Neural progenitor cell (in vitro differentiated cells): ENCODE data around the gene NT5DC1. TPM values are rescaled to one million over a fixed set of nuclear protein-coding genes. Genes with fewer than 3 reads are reported as not detected.

ENCODE experiments used
- DNase-seq: peaks from one replicate; pipeline ENCODE4 v3.0.0-alpha.2; 2016; ENCODE audit warnings: low spot score
- H2AFZ ChIP-seq: fragments of 200-600 bp; sonication (generic); replicated peaks from 2 replicates; pipeline ENCODE4 v1.6.1; 2016; ENCODE audit warnings: antibody characterized with exemption
- H3F3A ChIP-seq: fragments of 200-600 bp; sonication (generic); 2 replicates; pipeline ENCODE4 v1.6.1; 2016; ENCODE audit warnings: antibody characterized with exemption, low read depth
- H3K27ac ChIP-seq: fragments of 200-600 bp; sonication (generic); 2 replicates; pipeline ENCODE4 v1.5.1; 2016; ENCODE audit warnings: mild to moderate bottlenecking
- H3K27me3 ChIP-seq: fragments of 200-600 bp; sonication (generic); 2 replicates; pipeline ENCODE4 v1.6.1; 2016; ENCODE audit warnings: mild to moderate bottlenecking, moderate library complexity
- H3K36me3 ChIP-seq: fragments of 200-600 bp; sonication (generic); 2 replicates; pipeline ENCODE4 v1.5.1; 2016
- H3K4me1 ChIP-seq: fragments of 200-600 bp; sonication (generic); 2 replicates; pipeline ENCODE4 v1.6.1; 2016; ENCODE audit warnings: mixed run types
- H3K4me2 ChIP-seq: fragments of 200-600 bp; sonication (generic); 2 replicates; pipeline ENCODE4 v1.6.1; 2016
- H3K4me3 ChIP-seq: fragments of 200-600 bp; sonication (generic); 2 replicates; pipeline ENCODE4 v1.5.1; 2016
- H3K79me2 ChIP-seq: fragments of 200-600 bp; sonication (generic); 2 replicates; pipeline ENCODE4 v1.6.1; 2016; ENCODE audit warnings: low read depth
- H3K9ac ChIP-seq: fragments of 200-600 bp; sonication (generic); 2 replicates; pipeline ENCODE4 v1.6.1; 2016
- H3K9me3 ChIP-seq: fragments of 200-600 bp; sonication (generic); 2 replicates; pipeline ENCODE4 v1.5.1; 2016; ENCODE audit warnings: low read depth
- H4K20me1 ChIP-seq: fragments of 200-600 bp; sonication (generic); 2 replicates; pipeline ENCODE4 v1.6.1; 2016; ENCODE audit warnings: low read depth
- H3K27ac Mint-ChIP-seq: 3 replicates; pipeline ENCODE4 v1.8.0; 2021; ENCODE audit warnings: mixed read lengths
- H3K27me3 Mint-ChIP-seq: 2 replicates; pipeline ENCODE4 v1.8.0; 2022; ENCODE audit warnings: low read depth, mild to moderate bottlenecking, inconsistent platforms, moderate library complexity, mixed read lengths; ENCODE audit not compliant: insufficient read depth
- H3K36me3 Mint-ChIP-seq: 3 replicates; pipeline ENCODE4 v1.8.0; 2021; ENCODE audit warnings: mixed read lengths
- H3K4me1 Mint-ChIP-seq: 3 replicates; pipeline ENCODE4 v1.8.0; 2021; ENCODE audit warnings: mixed read lengths
- H3K4me3 Mint-ChIP-seq: 3 replicates; pipeline ENCODE4 v1.8.0; 2021; ENCODE audit warnings: mild to moderate bottlenecking, moderate library complexity, mixed read lengths
- H3K9me3 Mint-ChIP-seq: 3 replicates; pipeline ENCODE4 v1.8.0; 2020; ENCODE audit warnings: mixed read lengths
- CTCF ChIP-seq: fragments of 200-600 bp; sonication (generic); IDR thresholded peaks from 2 replicates; pipeline ENCODE4 v1.5.1; 2017; ENCODE audit warnings: antibody characterized with exemption, mild to moderate bottlenecking
- EZH2 ChIP-seq: fragments of 200-600 bp; sonication (generic); IDR thresholded peaks from 2 replicates; pipeline ENCODE4 v1.6.1; 2017; ENCODE audit warnings: antibody characterized with exemption, mild to moderate bottlenecking, moderate library complexity
- EZH2phosphoT487 ChIP-seq: fragments of 200-600 bp; sonication (generic); IDR thresholded peaks from 2 replicates; pipeline ENCODE4 v1.6.1; 2017; ENCODE audit warnings: antibody characterized with exemption
- total RNA-seq: library from RNA; depleted of rRNA; stranded (reverse); fragments of >200 nt; gene quantifications from 2 replicates; pipeline ENCODE4 v1.2.3, GENCODE V29; 2015; ENCODE audit warnings: low replicate concordance

Gene NT5DC1
- total RNA-seq, 1 donor from 2014 or later, result 19.3 TPM

DNA sequence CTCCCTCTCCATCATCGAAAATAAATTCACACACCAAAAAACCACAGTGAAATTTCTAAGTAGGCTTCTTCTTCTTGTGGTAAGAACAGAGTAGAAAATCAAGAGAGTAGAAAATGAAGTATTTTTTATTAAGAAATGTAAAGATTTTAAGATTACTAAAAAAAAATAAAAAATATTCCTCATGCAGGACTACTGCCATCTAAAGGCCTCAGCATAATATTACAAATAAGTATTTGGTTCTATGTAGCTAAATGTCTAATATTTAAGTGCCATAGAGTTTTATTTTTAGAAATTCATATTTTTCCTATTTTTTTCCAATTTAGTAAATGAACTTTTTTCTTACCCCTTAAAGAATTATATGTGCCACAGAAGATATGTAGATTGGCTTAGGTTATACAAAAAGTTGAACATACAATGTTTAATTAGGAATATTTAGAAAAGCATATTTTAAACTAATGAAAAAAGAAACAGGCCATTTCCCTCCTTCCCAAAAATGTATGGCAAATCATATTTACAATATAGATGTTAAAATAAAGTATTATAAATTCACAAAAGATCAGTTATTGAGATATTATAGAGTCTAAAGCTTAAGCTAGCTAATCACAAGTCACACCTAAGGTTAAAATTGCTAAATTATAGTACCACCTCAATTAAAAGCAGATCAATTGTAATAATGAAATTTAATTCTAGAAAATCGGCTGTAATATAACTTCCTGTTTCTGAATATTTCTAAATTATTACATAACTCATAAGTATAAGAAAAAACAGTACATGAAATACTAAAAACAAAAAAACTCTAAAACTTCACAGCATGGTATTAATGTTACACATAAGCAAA is 3.5 kb upstream of the NT5DC1 start:
- Mint-ChIP-seq H3K9me3 (peaks cover 18% of the 10 kb centered on the region), H3K27me3 (peaks cover 7% of the 10 kb centered on the region)

GRCh38 chr6:116099036-116099435 is 1.6 kb upstream of the NT5DC1 start:
- TF ChIP-seq EZH2, result no peak
- no peak for TF ChIP-seq CTCF
- no peak for TF ChIP-seq EZH2phosphoT487
- Histone ChIP-seq H3K27me3 (peaks cover 7% of the 10 kb centered on the region), H3K4me2 (no peak overlapping the region)

More for the DNA sequence above, 3.5 kb upstream of the NT5DC1 start:
- Histone ChIP-seq H3K9me3 (no peaks in the 10 kb centered on the region), H3K27me3 (peaks cover 7% of the 10 kb centered on the region), H3K9ac (no peak overlapping the region), H3K79me2 (peaks cover 10% of the 10 kb centered on the region), H3K4me1 (peaks cover 8% of the 10 kb centered on the region), H3K36me3 (no peaks in the 10 kb centered on the region), H3K4me3 (no peak overlapping the region), H4K20me1 (no peaks in the 10 kb centered on the region), H3K27ac (no peak overlapping the region), H3F3A (peaks cover 20% of the 10 kb centered on the region), H2AFZ (no peak overlapping the region), H3K4me2 (no peak overlapping the region)
- Mint-ChIP-seq H3K27ac (no peak overlapping the region), H3K4me3 (no peak overlapping the region), H3K4me1 (peaks cover 16% of the 10 kb centered on the region), H3K36me3 (no peaks in the 10 kb centered on the region)
- no peak for DNase-seq
- TF ChIP-seq CTCF (peak; percentile 54), EZH2phosphoT487 (no peak)

GRCh38 chr6:116101302-116101718 is 657 bp downstream of the NT5DC1 start:
- peaks cover 20% of the 10 kb centered on the region for H3K4me1 Mint-ChIP-seq
- Histone ChIP-seq H2AFZ (peak overlapping the region; percentile 92), H3F3A (peaks cover 26% of the 10 kb centered on the region), H3K27me3 (peaks cover 7% of the 10 kb centered on the region), H3K79me2 (peaks cover 52% of the 10 kb centered on the region), H4K20me1 (no peaks in the 10 kb centered on the region), H3K4me1 (peaks cover 42% of the 10 kb centered on the region), H3K27ac (peak overlapping the region; percentile 94), H3K4me3 (peak overlapping the region; percentile 85), H3K9ac (peak overlapping the region; percentile 68), H3K36me3 (no peaks in the 10 kb centered on the region), H3K9me3 (no peaks in the 10 kb centered on the region), H3K4me2 (peak overlapping the region; percentile 87)
- H3K27me3 Mint-ChIP-seq, result peaks cover 7% of the 10 kb centered on the region
- peaks cover 5% of the 10 kb centered on the region for H3K36me3 Mint-ChIP-seq
- H3K4me3 Mint-ChIP-seq, result peak overlapping the region; percentile 95
- peaks cover 6% of the 10 kb centered on the region for H3K9me3 Mint-ChIP-seq
- no peak for DNase-seq
- H3K27ac Mint-ChIP-seq, result peak overlapping the region; percentile 88
- no peak for TF ChIP-seq EZH2
- no peak for TF ChIP-seq EZH2phosphoT487

More at GRCh38 chr6:116099036-116099435, 1.6 kb upstream of the NT5DC1 start:
- no peaks in the 10 kb centered on the region for H3K36me3 ChIP-seq
- Mint-ChIP-seq H3K27me3 (peaks cover 7% of the 10 kb centered on the region), H3K9me3 (peaks cover 15% of the 10 kb centered on the region), H3K27ac (no peak overlapping the region), H3K36me3 (peaks cover 2% of the 10 kb centered on the region), H3K4me3 (no peak overlapping the region), H3K4me1 (peaks cover 20% of the 10 kb centered on the region)
- H4K20me1 ChIP-seq, result no peaks in the 10 kb centered on the region
- H3K9me3 ChIP-seq, result no peaks in the 10 kb centered on the region
- H3F3A ChIP-seq, result peaks cover 20% of the 10 kb centered on the region
- no peak overlapping the region for H2AFZ ChIP-seq
- H3K79me2 ChIP-seq, result peaks cover 29% of the 10 kb centered on the region
- H3K4me1 ChIP-seq, result peaks cover 22% of the 10 kb centered on the region
- no peak overlapping the region for H3K4me3 ChIP-seq
- H3K9ac ChIP-seq, result no peak overlapping the region
- DNase-seq, result no peak
- H3K27ac ChIP-seq, result no peak overlapping the region

- Histone ChIP-seq H3K36me3 (no peaks in the 10 kb centered on the region), H4K20me1 (no peaks in the 10 kb centered on the region), H3K27ac (no peak overlapping the region), H3K27me3 (peaks cover 7% of the 10 kb centered on the region), H3K4me3 (peak overlapping the region; percentile 85), H3K9me3 (no peaks in the 10 kb centered on the region), H3F3A (peaks cover 31% of the 10 kb centered on the region), H3K79me2 (peaks cover 54% of the 10 kb centered on the region), H3K4me1 (peaks cover 47% of the 10 kb centered on the region), H2AFZ (peak overlapping the region; percentile 92), H3K4me2 (peak overlapping the region; percentile 87), H3K9ac (peak overlapping the region; percentile 68)
- H3K27me3 Mint-ChIP-seq, result peaks cover 5% of the 10 kb centered on the region
- no peak overlapping the region for H3K27ac Mint-ChIP-seq
- H3K9me3 Mint-ChIP-seq, result peaks cover under 1% of the 10 kb centered on the region
- H3K4me3 Mint-ChIP-seq, result peak overlapping the region; percentile 95
- H3K36me3 Mint-ChIP-seq, result peaks cover 5% of the 10 kb centered on the region
- no peak for DNase-seq
- TF ChIP-seq EZH2, result no peak
- TF ChIP-seq CTCF, result no peak
- TF ChIP-seq EZH2phosphoT487, result no peak
- peaks cover 20% of the 10 kb centered on the region for H3K4me1 Mint-ChIP-seq
Measured at GRCh38 chr6:116101790-116102189, 1.1 kb downstream of the NT5DC1 start.
